ENCODE measurements around the gene NXPE4.
"Not testable (repeated sequence)": the region's sequence is repeated elsewhere in the genome, so short reads cannot be mapped to it uniquely, and the experiment has no call there.

Gene NXPE4

DNA sequence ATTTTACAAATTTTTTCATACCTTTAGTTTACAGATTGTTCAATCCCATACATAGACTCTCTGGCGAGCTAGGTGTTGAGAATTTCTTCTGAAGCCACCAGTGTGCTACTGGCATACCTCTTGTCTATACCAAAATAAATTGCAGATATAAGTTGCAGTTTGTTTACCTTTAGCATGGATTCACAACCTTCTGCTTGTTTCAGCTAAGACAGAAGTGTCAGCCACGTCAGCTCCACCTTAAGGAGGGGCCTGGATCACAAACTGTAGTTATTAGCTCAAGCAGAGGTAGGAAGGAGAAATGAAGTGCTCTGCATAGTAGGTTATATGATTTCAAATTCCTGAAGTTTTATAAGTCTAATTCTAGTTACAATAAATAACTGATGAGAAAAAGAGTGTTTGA, at the start of gene NXPE4:
Gene NXPE4 (minus strand): TSS at position 216 of the 400 bp plus-strand sequence. CDS start 1,027 bp downstream, outside the sequence.
- intact Hi-C loops (cut with micrococcal nuclease), result no loop called here
- Mint-ChIP-seq H3K9me3 (no peaks in the 10 kb centered on the region), H3K4me1 (ENCODE audit: low read depth) (no peaks in the 10 kb centered on the region)

DNA sequence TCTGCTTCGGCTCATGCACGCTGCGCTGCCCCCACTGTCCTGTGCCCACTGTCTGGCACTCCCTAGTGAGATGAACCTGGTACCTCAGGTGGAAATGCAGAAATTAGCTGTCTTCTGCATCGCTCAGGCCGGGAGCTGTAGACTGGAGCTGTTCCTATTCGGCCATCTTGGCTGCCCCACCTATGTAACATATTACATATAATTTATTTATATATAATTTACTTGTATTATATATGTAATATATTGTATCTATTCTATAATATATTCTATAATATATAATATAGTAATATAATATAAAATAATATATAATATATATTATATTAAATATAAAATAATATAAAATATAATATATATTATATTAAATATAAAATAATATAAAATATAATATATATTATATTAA, 43.9 kb upstream of the NXPE4 start:
- H3K27me3 Mint-ChIP-seq; H3K27ac Mint-ChIP-seq; H3K36me3 Mint-ChIP-seq (ENCODE audit: low read depth); intact Hi-C loops (cut with micrococcal nuclease); H3K4me1 Mint-ChIP-seq (ENCODE audit: low read depth); H3K4me3 Mint-ChIP-seq: not testable (repeated sequence)
- peaks cover 23% of the 10 kb centered on the region for H3K9me3 Mint-ChIP-seq

More for the DNA sequence above, at the start of gene NXPE4:
- H3K27me3 Mint-ChIP-seq, result no peaks in the 10 kb centered on the region
- no peaks in the 10 kb centered on the region for H3K36me3 Mint-ChIP-seq (ENCODE audit: low read depth)
- H3K4me3 Mint-ChIP-seq, result no peak within 1 kb of the TSS
- H3K27ac Mint-ChIP-seq, result no peak within 1 kb of the TSS

DNA sequence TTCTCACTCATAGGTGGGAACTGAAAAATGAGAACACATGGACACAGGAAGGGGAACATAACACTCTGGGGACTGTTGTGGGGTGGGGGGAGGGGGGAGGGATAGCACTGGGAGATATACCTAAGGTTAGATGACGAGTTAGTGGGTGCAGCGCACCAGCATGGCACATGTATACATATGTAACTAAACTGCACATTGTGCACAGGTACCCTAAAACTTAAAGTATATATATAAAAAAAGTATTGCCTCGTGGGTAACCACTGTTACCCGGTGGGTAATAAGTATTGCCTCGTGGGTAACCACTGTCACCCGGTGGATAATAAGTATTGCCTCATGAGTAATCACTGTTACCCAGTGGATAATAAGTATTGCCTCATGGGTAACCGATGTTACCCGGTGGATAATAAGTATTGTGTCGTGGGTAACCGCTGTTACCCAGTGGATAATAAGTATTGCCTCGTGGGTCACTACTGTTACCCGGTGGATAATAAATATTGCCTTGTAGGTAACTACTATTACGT, 35.9 kb upstream of the NXPE4 start:
- H3K9me3 Mint-ChIP-seq; H3K4me3 Mint-ChIP-seq; H3K4me1 Mint-ChIP-seq (ENCODE audit: low read depth); intact Hi-C loops (cut with micrococcal nuclease); H3K27ac Mint-ChIP-seq; H3K27me3 Mint-ChIP-seq; H3K36me3 Mint-ChIP-seq (ENCODE audit: low read depth): not testable (repeated sequence)

GRCh38 chr11:114625294-114625693, 29.7 kb upstream of the NXPE4 start:
- intact Hi-C loops (cut with micrococcal nuclease), result no loop called here
- Mint-ChIP-seq H3K27me3 (no peaks in the 10 kb centered on the region), H3K27ac (no peak overlapping the region), H3K4me1 (ENCODE audit: low read depth) (no peaks in the 10 kb centered on the region), H3K36me3 (ENCODE audit: low read depth) (no peaks in the 10 kb centered on the region), H3K9me3 (no peaks in the 10 kb centered on the region), H3K4me3 (no peak overlapping the region)

GRCh38 chr11:114624455-114625207, 29.0 kb upstream of the NXPE4 start:
- Mint-ChIP-seq H3K36me3 (ENCODE audit: low read depth) (no peaks in the 10 kb centered on the region), H3K27me3 (no peaks in the 10 kb centered on the region), H3K4me3 (no peak overlapping the region), H3K27ac (no peak overlapping the region), H3K9me3 (no peaks in the 10 kb centered on the region), H3K4me1 (ENCODE audit: low read depth) (no peaks in the 10 kb centered on the region)
- intact Hi-C loops (cut with micrococcal nuclease), result no loop called here

DNA sequence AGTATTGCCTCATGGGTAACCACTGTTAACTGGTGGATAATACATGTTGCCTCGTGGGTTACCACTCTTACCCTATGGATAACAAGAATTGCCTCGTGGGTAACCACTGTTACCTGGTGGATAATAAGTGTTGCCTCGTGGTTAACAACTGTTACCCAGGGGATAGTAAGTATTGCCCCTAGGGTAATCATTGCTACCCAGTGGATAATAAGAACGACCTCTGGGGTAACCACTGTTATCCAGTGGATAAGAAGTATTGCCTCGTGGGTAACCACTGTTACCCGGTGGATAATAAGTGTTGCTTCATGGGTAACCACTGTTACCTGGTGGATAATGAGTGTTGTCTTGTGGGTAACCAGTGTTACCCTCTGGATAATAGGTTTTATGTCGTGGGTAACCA, 28.1 kb upstream of the NXPE4 start:
- Mint-ChIP-seq H3K9me3 (no peaks in the 10 kb centered on the region), H3K4me3 (no peak overlapping the region), H3K27ac (no peak overlapping the region), H3K36me3 (ENCODE audit: low read depth) (no peaks in the 10 kb centered on the region), H3K4me1 (ENCODE audit: low read depth) (no peaks in the 10 kb centered on the region), H3K27me3 (no peaks in the 10 kb centered on the region)
- intact Hi-C loops (cut with micrococcal nuclease), result no loop called here

DNA sequence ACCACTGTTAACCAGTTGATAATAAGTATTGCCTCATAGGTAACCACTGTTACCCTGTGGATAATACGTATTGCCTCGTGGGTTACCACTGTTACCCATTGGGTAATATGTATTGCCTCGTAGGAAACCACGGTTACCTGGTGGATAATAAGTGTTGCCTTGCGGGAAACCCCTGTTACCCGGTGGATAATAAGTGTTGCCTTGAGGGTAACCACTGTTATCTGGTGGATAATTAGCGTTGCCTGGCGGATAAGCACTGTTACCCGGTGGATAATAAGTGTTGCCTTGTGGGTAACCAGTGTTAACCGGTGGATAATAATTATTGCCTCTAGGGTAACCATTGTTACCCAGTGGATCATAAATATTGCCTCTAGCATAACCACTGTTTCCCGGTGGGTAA, 27.3 kb upstream of the NXPE4 start:
- Mint-ChIP-seq H3K4me1 (ENCODE audit: low read depth) (no peaks in the 10 kb centered on the region), H3K27ac (no peak overlapping the region), H3K27me3 (no peaks in the 10 kb centered on the region), H3K9me3 (no peaks in the 10 kb centered on the region), H3K36me3 (ENCODE audit: low read depth) (no peaks in the 10 kb centered on the region), H3K4me3 (no peak overlapping the region)
- intact Hi-C loops (cut with micrococcal nuclease), result no loop called here

DNA sequence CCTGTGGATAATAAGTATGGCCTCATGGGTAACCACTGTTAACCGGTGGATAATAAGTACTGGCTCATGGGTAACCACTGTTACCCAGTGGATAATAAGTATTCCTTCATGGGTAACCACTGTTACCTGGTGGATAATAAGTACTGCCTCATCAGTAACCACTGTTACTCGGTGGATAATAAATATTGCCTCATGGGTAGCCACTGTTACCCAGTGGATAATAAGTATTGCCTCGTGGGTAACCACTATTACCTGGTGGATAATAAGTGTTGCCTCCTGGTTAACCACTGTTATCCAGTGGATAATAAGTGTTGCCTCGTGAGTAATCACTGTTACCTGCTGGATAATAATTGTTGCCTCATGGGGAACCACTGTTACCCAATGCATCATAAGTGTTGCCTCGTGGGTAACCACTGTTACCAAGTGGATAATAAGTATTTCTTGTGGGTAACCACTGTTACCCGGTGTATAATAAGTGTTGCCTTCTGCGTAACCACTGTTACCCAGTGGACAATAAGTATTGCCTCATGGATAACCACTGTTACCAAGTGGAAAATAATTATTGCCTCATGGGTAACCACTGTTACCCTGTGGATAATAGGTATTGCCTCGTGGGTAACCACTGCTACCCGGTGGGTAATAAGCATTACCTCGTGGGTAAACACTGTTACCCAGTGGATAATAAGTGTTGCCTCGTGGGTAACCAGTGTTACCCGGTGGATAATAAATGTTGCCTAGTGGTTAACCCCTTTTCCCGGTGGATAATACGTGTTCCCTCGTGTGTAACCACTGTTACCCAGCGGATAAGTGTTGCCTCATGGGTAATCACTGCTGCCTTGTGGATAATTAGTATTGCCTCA, 26.6 kb upstream of the NXPE4 start:
- no peaks in the 10 kb centered on the region for H3K27me3 Mint-ChIP-seq
- H3K27ac Mint-ChIP-seq, result no peak overlapping the region
- H3K4me1 Mint-ChIP-seq (ENCODE audit: low read depth), result no peaks in the 10 kb centered on the region
- H3K4me3 Mint-ChIP-seq, result no peak overlapping the region
- intact Hi-C loops (cut with micrococcal nuclease), result no loop called here
- H3K9me3 Mint-ChIP-seq, result no peaks in the 10 kb centered on the region
- H3K36me3 Mint-ChIP-seq (ENCODE audit: low read depth), result no peaks in the 10 kb centered on the region

DNA sequence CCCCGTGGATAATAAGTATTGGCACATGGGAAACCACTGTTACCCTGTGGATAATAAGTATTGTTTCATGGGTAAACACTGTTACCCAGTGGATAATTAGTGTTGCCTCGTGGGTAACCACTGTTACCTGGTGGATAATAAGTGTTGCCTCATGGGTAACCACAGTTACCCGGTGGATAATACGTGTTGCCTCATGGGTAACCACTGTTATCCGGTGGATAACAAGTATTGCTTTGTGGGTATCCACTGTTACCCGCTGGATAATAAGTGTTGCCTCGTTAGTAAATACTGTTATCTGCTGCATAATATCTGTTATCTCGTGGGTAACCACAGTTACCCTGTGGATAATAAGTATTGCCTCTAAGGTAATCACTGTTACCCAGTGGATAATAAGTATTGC, 25.5 kb upstream of the NXPE4 start:
- H3K27me3 Mint-ChIP-seq, result no peaks in the 10 kb centered on the region
- no peaks in the 10 kb centered on the region for H3K36me3 Mint-ChIP-seq (ENCODE audit: low read depth)
- intact Hi-C loops (cut with micrococcal nuclease), result no loop called here
- no peak overlapping the region for H3K27ac Mint-ChIP-seq
- H3K4me3 Mint-ChIP-seq, result no peak overlapping the region
- no peaks in the 10 kb centered on the region for H3K4me1 Mint-ChIP-seq (ENCODE audit: low read depth)
- no peaks in the 10 kb centered on the region for H3K9me3 Mint-ChIP-seq

GRCh38 chr11:114619659-114620173, 24.1 kb upstream of the NXPE4 start:
- Mint-ChIP-seq H3K4me3 (no peak overlapping the region), H3K27me3 (no peaks in the 10 kb centered on the region), H3K36me3 (ENCODE audit: low read depth) (no peaks in the 10 kb centered on the region), H3K27ac (no peak overlapping the region), H3K9me3 (no peaks in the 10 kb centered on the region), H3K4me1 (ENCODE audit: low read depth) (no peaks in the 10 kb centered on the region)
- intact Hi-C loops (cut with micrococcal nuclease), result no loop called here

DNA sequence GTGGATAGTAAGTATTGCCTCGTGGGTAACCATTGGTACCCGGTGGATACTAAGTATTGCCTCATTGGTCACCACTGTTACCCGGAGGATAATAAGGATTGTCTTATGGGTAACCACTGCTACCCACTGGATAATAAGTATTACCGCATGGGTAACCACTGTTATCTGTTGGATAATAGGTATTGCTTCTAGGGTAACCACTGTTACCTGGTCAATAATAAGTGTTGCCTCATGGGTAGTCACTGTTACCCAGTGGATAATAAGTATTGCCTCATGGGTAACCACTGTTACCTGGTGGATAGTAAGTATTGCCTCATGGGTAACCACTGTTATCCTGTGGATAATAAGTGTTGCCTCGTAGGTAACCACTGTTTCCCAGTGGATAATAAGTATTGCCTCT, 22.6 kb upstream of the NXPE4 start:
- H3K27me3 Mint-ChIP-seq, result no peaks in the 10 kb centered on the region
- H3K4me3 Mint-ChIP-seq, result no peak overlapping the region
- H3K36me3 Mint-ChIP-seq (ENCODE audit: low read depth), result no peaks in the 10 kb centered on the region
- H3K9me3 Mint-ChIP-seq, result no peaks in the 10 kb centered on the region
- H3K27ac Mint-ChIP-seq, result no peak overlapping the region
- intact Hi-C loops (cut with micrococcal nuclease), result no loop called here
- H3K4me1 Mint-ChIP-seq (ENCODE audit: low read depth), result no peaks in the 10 kb centered on the region

GRCh38 chr11:114617157-114618124, 21.9 kb upstream of the NXPE4 start:
- Mint-ChIP-seq H3K4me3 (no peak overlapping the region), H3K27me3 (no peaks in the 10 kb centered on the region), H3K27ac (no peak overlapping the region), H3K36me3 (ENCODE audit: low read depth) (no peaks in the 10 kb centered on the region), H3K4me1 (ENCODE audit: low read depth) (no peaks in the 10 kb centered on the region), H3K9me3 (no peaks in the 10 kb centered on the region)
- intact Hi-C loops (cut with micrococcal nuclease), result no loop called here

GRCh38 chr11:114616516-114616915, 20.9 kb upstream of the NXPE4 start:
- intact Hi-C loops (cut with micrococcal nuclease), result no loop called here

More at GRCh38 chr11:114616516-114616915, 20.9 kb upstream of the NXPE4 start:
- H3K27ac Mint-ChIP-seq, result no peak overlapping the region
- no peaks in the 10 kb centered on the region for H3K9me3 Mint-ChIP-seq
- no peaks in the 10 kb centered on the region for H3K27me3 Mint-ChIP-seq
- H3K36me3 Mint-ChIP-seq (ENCODE audit: low read depth), result no peaks in the 10 kb centered on the region
- no peaks in the 10 kb centered on the region for H3K4me1 Mint-ChIP-seq (ENCODE audit: low read depth)
- no peak overlapping the region for H3K4me3 Mint-ChIP-seq
